H9 (cell line): ENCODE measurements around the gene CAMSAP2. TPM values are rescaled to one million over a fixed set of nuclear protein-coding genes. Genes with fewer than 3 reads are reported as not detected.

Experiments used
- DNase-seq: peaks from one replicate; pipeline ENCODE4 v3.0.0-alpha.2; 2017
- H2AFZ ChIP-seq: one replicate; pipeline ENCODE4 v1.6.1; 2013; ENCODE audit warnings: mild to moderate bottlenecking, low read length, control low read depth, moderate library complexity
- H2AK5ac ChIP-seq: 2 replicates; pipeline ENCODE4 v1.6.1; 2013; ENCODE audit warnings: low read length, control low read depth, mixed read lengths; ENCODE audit not compliant: insufficient read length
- H2BK120ac ChIP-seq: one replicate; pipeline ENCODE4 v1.6.1; 2013; ENCODE audit warnings: low read depth, mild to moderate bottlenecking, low read length, control low read depth, inconsistent platforms; ENCODE audit not compliant: poor library complexity, severe bottlenecking
- H2BK12ac ChIP-seq: 2 replicates; pipeline ENCODE4 v1.6.1; 2013; ENCODE audit warnings: low read length, control low read depth, mixed read lengths, low read depth; ENCODE audit not compliant: insufficient read length
- H2BK15ac ChIP-seq: 2 replicates; pipeline ENCODE4 v1.6.1; 2013; ENCODE audit warnings: low read depth, low read length, control low read depth
- H2BK20ac ChIP-seq: one replicate; pipeline ENCODE4 v1.6.1; 2013; ENCODE audit warnings: low read depth, mild to moderate bottlenecking, low read length, control low read depth, inconsistent platforms; ENCODE audit not compliant: poor library complexity, severe bottlenecking
- H2BK5ac ChIP-seq: 2 replicates; pipeline ENCODE4 v1.6.1; 2013; ENCODE audit warnings: low read length, control low read depth, mixed read lengths; ENCODE audit not compliant: insufficient read length
- H3K14ac ChIP-seq: 2 replicates; pipeline ENCODE4 v1.6.1; 2013; ENCODE audit warnings: low read length, control low read depth; ENCODE audit not compliant: insufficient read depth
- H3K18ac ChIP-seq: 2 replicates; pipeline ENCODE4 v1.6.1; 2013; ENCODE audit warnings: low read depth, mild to moderate bottlenecking, mixed read lengths, low read length, control low read depth; ENCODE audit not compliant: insufficient read length
- H3K23ac ChIP-seq: 2 replicates; pipeline ENCODE4 v1.6.1; 2013; ENCODE audit warnings: low read length, control low read depth, mixed read lengths, low read depth; ENCODE audit not compliant: insufficient read length
- H3K23me2 ChIP-seq: 2 replicates; pipeline ENCODE4 v1.6.1; 2013; ENCODE audit warnings: low read depth, mild to moderate bottlenecking, mixed read lengths, low read length, control low read depth; ENCODE audit not compliant: insufficient read length, poor library complexity, severe bottlenecking
- H3K27ac ChIP-seq: 2 replicates; pipeline ENCODE4 v1.5.1; 2013; ENCODE audit warnings: low read length, control low read depth, mixed read lengths, low read depth; ENCODE audit not compliant: insufficient read length
- H3K27me3 ChIP-seq: 2 replicates; pipeline ENCODE4 v1.6.1; 2013; ENCODE audit warnings: low read length, control low read depth, inconsistent platforms; ENCODE audit not compliant: insufficient read depth
- H3K4ac ChIP-seq: 2 replicates; pipeline ENCODE4 v1.6.1; 2013; ENCODE audit warnings: low read depth, mild to moderate bottlenecking, control low read depth, inconsistent platforms, low read length, moderate library complexity
- H3K4me1 ChIP-seq: 2 replicates; pipeline ENCODE4 v1.6.1; 2013; ENCODE audit warnings: low read length, control low read depth, inconsistent platforms; ENCODE audit not compliant: insufficient read depth
- H3K4me2 ChIP-seq: 2 replicates; pipeline ENCODE4 v1.6.1; 2013; ENCODE audit warnings: low read length, control low read depth, mixed read lengths; ENCODE audit not compliant: insufficient read length, insufficient read depth
- H3K56ac ChIP-seq: 2 replicates; pipeline ENCODE4 v1.6.1; 2013; ENCODE audit warnings: low read depth, mild to moderate bottlenecking, mixed read lengths, low read length, control low read depth; ENCODE audit not compliant: insufficient read length
- H3K79me1 ChIP-seq: 2 replicates; pipeline ENCODE4 v1.6.1; 2013; ENCODE audit warnings: low read depth, mild to moderate bottlenecking, moderate library complexity, low read length, control low read depth, inconsistent platforms; ENCODE audit not compliant: insufficient read depth, poor library complexity, severe bottlenecking
- H3K79me2 ChIP-seq: 2 replicates; pipeline ENCODE4 v1.6.1; 2013; ENCODE audit warnings: low read length, control low read depth, inconsistent platforms; ENCODE audit not compliant: insufficient read depth
- H3K9ac ChIP-seq: 2 replicates; pipeline ENCODE4 v1.6.1; 2013; ENCODE audit warnings: low read length, control low read depth, mixed read lengths; ENCODE audit not compliant: insufficient read length; ENCODE audit errors: extremely low read depth
- H3K9me3 ChIP-seq: one replicate; pipeline ENCODE4 v1.6.1; 2013; ENCODE audit warnings: low read depth, low read length, inconsistent platforms; ENCODE audit not compliant: control insufficient read depth
- H3T11ph ChIP-seq: one replicate; pipeline ENCODE4 v1.6.1; 2013; ENCODE audit warnings: mild to moderate bottlenecking, low read length, control low read depth, inconsistent platforms
- H4K20me1 ChIP-seq: one replicate; pipeline ENCODE4 v1.6.1; 2013; ENCODE audit not compliant: control insufficient read depth, insufficient read length, insufficient read depth
- H4K5ac ChIP-seq: 2 replicates; pipeline ENCODE4 v1.6.1; 2013; ENCODE audit warnings: low read depth, mild to moderate bottlenecking, mixed read lengths, low read length, control low read depth; ENCODE audit not compliant: insufficient read length
- H4K8ac ChIP-seq: replicated peaks from 2 replicates; pipeline ENCODE4 v1.6.1; 2013; ENCODE audit warnings: low read length, control low read depth, mixed read lengths, low read depth; ENCODE audit not compliant: insufficient read length
- H4K91ac ChIP-seq: 2 replicates; pipeline ENCODE4 v1.6.1; 2013; ENCODE audit warnings: low read depth, mild to moderate bottlenecking, moderate library complexity, mixed read lengths, low read length, control low read depth; ENCODE audit not compliant: insufficient read length
- H3K27ac Mint-ChIP-seq, 3 experiments: 2 replicates in 2 of 3; 3 replicates in 1 of 3; pipeline ENCODE4 v1.8.0; 2020 to 2021; ENCODE audit warnings: mixed read lengths in 3 of 3, mild to moderate bottlenecking in 1 of 3, moderate library complexity in 1 of 3
- H3K27me3 Mint-ChIP-seq: 2 replicates; pipeline ENCODE4 v1.8.0; 2021; ENCODE audit warnings: low read depth, mild to moderate bottlenecking, moderate library complexity, mixed read lengths
- H3K36me3 Mint-ChIP-seq, 3 experiments: 2 replicates in 2 of 3; 3 replicates in 1 of 3; pipeline ENCODE4 v1.8.0; 2020 to 2021; ENCODE audit warnings: low read depth in 3 of 3, mixed read lengths in 3 of 3; ENCODE audit not compliant: insufficient read depth in 1 of 3
- H3K4me1 Mint-ChIP-seq, 2 experiments: 2 replicates each; pipeline ENCODE4 v1.8.0; 2020; ENCODE audit warnings: mixed read lengths in 2 of 2
- H3K4me3 Mint-ChIP-seq, 2 experiments: 2 replicates in 1 of 2; 3 replicates in 1 of 2; pipeline ENCODE4 v1.8.0; 2020 to 2021; ENCODE audit warnings: mild to moderate bottlenecking in 2 of 2, mixed read lengths in 2 of 2, moderate library complexity in 1 of 2
- H3K9me3 Mint-ChIP-seq, 2 experiments: 2 replicates in 1 of 2; 3 replicates in 1 of 2; pipeline ENCODE4 v1.8.0; 2020; ENCODE audit warnings: mild to moderate bottlenecking in 2 of 2, mixed read lengths in 2 of 2, moderate library complexity in 1 of 2
- WGBS: extraction: QIAGEN DNeasy Blood & Tissue Kit; methylation state at CpG from one replicate; pipeline ENCODE4 v1.1.7; 2013; ENCODE audit warnings: missing lambda C conversion rate, low lambda C conversion rate, mixed read lengths; ENCODE audit not compliant: insufficient read length; ENCODE audit errors: extremely low coverage; 5-methylcytosine and 5-hydroxymethylcytosine counted together
- total RNA-seq: library from RNA; stranded (reverse); gene quantifications from 2 replicates; pipeline ENCODE4 v1.2.1, GENCODE V29; 2021
- TF ChIP-seq, protein P1 (sequence below): fragments of 200-600 bp; sonication (generic); conservative IDR thresholded peaks from 3 replicates; pipeline ENCODE4 v1.8.0; 2021; ENCODE audit warnings: antibody characterized with exemption, mild to moderate bottlenecking

CAMSAP2 gene
- total RNA-seq, 1 experiment from 2014 or later, result 33.7 TPM

GRCh38 chr1:200744143-200744542, 5.5 kb downstream of the CAMSAP2 start:
- Histone ChIP-seq H3K18ac (no peak overlapping the region), H2BK20ac (no peak overlapping the region), H2BK15ac (no peak overlapping the region), H4K8ac (no peak overlapping the region), H3K9me3 (no peaks in the 10 kb centered on the region), H3K4ac (no peak overlapping the region), H4K5ac (no peak overlapping the region), H4K20me1 (no peaks in the 10 kb centered on the region), H3T11ph (no peak overlapping the region), H2BK120ac (no peak overlapping the region), H2BK12ac (no peak overlapping the region), H4K91ac (no peak overlapping the region), H3K23ac (no peak overlapping the region), H3K14ac (no peak overlapping the region), H3K4me2 (no peak overlapping the region), H3K23me2 (peaks cover 8% of the 10 kb centered on the region), H3K4me1 (no peaks in the 10 kb centered on the region; the same call in 1 of the 2 replicates), H3K56ac (no peak overlapping the region), H3K27me3 (no peaks in the 10 kb centered on the region), H3K79me1 (peaks cover 9% of the 10 kb centered on the region), H2AK5ac (no peak overlapping the region), H3K9ac (no peak overlapping the region), H2AFZ (no peak overlapping the region), H3K27ac (no peak overlapping the region), H3K79me2 (peaks cover 24% of the 10 kb centered on the region; the same call in 1 of the 2 replicates), H2BK5ac (no peak overlapping the region)
- Mint-ChIP-seq H3K36me3 (peaks cover 3 to 16% (median 6%) of the 10 kb centered on the region in 3 experiments), H3K4me3 (no peak overlapping the region), H3K27ac (no peak overlapping the region; a peak in 1 of 7 replicates), H3K9me3 (no peaks in the 10 kb centered on the region), H3K4me1 (peaks cover 27 to 34% of the 10 kb centered on the region in 2 experiments), H3K27me3 (no peaks in the 10 kb centered on the region)
- TF ChIP-seq, protein P1, sequence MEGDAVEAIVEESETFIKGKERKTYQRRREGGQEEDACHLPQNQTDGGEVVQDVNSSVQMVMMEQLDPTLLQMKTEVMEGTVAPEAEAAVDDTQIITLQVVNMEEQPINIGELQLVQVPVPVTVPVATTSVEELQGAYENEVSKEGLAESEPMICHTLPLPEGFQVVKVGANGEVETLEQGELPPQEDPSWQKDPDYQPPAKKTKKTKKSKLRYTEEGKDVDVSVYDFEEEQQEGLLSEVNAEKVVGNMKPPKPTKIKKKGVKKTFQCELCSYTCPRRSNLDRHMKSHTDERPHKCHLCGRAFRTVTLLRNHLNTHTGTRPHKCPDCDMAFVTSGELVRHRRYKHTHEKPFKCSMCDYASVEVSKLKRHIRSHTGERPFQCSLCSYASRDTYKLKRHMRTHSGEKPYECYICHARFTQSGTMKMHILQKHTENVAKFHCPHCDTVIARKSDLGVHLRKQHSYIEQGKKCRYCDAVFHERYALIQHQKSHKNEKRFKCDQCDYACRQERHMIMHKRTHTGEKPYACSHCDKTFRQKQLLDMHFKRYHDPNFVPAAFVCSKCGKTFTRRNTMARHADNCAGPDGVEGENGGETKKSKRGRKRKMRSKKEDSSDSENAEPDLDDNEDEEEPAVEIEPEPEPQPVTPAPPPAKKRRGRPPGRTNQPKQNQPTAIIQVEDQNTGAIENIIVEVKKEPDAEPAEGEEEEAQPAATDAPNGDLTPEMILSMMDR, result no peak
- WGBS, result 100% methylated on average over 1 of the region's 1 CpG
- DNase-seq, result no peak
